HG03045 (cell line): Measurements from ENCODE around the gene CFAP141.
"Not testable (repeated sequence)": the region's sequence is repeated elsewhere in the genome, so short reads cannot be mapped to it uniquely, and the experiment has no call there.

Experiments
- ATAC-seq: cut with Tn5 transposase; IDR thresholded peaks from one replicate; pipeline ENCODE4 v1.9.1; 2021; ENCODE audit warnings: mild to moderate bottlenecking, moderate library complexity; ENCODE audit not compliant: unreplicated experiment

The CFAP141 gene

DNA sequence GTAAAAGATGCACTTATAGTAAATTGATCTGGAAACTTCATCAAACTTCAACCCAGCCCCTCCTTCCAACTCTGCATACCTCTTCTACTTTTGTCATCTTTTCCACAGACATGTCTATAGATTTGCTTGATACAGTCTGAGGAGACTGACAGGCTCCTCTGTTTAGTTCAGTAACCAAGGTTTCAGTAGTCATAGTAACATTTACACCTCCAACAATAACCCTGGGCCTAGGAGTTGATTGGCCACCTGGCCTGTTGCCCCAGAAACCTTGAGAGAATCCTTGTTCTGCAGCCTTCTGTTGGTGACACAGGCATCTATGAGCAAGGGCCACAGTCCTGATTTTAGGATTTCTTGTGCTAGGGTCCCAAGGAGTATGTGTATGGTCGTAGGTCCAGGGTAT, at the start of gene CFAP141:
Gene CFAP141, minus strand, starts transcription at position 138 of the 400 bp plus-strand sequence. Its CDS starts 26 bp downstream, at position 112.
- ATAC-seq = no peak

DNA sequence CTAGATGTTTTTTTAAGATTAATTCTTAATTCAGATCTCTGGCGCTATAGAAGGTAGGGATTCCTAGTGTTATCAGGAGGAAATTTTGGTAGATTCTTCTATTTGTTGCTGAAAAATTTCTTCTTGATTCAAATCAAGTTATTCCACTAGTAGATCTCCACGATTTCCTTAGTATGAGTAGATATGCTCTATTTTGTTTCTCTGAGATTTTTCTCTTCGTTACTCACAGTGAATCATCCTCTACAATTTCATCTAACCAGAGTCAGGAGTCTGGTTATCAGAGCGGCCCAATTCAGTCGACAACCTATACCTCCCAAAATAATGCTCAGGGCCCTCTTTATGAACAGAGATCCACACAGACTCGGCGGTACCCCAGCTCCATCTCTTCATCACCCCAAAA, 47.5 kb upstream of the CFAP141 start:
- ATAC-seq = no peak

DNA sequence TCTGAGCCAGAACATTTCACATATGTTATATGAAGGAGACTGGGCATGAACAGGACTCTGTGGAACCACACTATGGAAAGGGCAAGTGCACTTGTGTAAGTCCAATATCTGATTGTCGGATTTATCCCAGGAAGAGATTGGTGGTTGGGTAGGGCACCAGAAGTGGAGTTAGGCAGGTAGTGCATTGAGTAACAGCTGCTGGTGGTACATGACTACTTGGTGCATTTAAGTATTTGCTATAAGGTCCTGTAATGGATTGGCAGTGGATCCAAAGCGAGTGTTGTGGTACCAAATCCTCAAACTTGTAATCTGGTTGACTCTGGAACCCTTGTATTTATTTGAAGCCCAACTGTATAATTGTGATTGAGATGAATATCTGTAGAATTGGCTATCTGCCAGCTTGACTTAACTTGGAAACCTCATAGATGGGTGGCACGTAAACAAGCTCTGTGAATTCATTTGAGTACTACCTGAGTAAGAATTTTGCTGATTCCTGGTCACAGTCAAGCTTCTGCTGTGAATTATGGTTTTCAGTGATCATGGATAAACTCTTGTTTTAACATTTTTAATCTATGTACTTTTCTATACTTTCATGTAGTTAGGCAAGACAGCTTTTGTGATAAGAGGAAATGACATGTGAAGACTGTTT, 35.7 kb upstream of the CFAP141 start:
- no peak for ATAC-seq

DNA sequence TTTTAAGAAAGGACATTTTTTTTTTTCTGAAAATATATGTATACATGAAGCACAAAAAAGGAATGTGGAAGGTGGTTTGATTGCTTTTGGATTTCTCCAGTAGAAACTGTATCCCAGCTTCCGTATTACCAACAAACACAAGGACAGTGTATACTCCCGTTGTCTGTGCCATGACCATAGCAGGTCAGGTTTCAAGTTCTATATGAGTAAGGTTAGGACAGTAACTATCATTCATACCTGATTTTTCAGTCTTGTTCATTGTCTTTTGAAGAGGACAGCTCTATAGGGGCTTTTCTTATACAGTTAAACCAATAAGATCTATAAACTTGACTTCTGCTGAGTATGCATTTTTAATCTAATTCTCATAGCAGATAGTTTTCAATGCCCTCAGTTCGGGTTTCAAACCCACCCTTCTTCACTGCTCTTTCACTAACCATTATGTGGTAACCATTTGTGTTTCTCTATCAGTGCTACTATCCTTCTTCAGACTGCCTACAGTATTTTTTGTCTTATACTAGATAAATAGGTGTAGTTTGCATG, 34.2 kb upstream of the CFAP141 start:
- ATAC-seq = no peak

DNA sequence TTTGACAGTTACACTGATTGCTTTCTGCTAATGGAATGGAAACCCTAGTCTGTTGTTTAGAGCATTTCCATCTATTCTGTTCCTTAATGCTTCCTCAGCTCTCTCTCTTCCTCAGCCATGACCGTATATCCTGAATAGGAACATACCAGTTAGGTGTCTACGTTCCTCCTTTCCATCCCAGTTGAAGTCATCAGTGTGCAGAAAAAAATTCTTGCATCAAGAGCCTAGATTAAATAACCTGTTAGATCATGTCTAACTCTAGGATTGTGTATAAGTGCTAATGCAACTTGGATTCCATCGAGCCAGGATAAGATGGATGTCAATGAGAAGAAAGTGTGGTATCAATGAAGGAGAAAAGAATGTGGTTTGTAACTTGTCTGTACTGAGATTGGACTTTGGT, 33.4 kb upstream of the CFAP141 start:
- ATAC-seq = no peak

DNA sequence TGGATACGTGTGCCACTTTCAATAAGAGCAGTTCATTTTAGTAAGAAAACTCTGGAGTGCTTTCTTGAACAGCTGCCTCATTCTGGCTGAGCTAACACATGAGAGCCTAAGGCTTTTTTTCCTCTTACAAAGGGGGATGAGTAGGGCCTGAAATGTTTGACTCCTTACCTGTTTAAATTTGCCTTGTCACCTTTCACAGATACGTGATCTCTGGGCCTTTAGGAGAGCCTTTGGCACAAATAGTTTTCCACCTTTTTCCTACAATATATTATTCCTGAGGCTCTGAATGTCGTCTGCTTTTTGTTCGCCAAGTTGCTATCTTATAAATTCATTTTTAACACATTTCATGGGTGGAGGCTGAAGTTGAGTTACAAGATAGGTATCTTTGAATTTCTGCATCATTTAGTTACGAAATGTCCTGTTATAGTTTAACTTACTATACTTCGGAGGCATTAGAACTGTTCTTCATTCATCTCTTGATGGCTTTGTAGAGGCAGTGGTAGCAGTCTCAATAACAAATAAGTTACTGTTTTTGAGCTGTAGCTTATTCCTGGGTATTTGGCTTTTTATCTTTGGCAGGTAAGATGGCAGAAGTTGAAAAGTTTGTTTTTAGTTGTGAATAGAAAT, 31.9 kb upstream of the CFAP141 start:
- no peak for ATAC-seq

DNA sequence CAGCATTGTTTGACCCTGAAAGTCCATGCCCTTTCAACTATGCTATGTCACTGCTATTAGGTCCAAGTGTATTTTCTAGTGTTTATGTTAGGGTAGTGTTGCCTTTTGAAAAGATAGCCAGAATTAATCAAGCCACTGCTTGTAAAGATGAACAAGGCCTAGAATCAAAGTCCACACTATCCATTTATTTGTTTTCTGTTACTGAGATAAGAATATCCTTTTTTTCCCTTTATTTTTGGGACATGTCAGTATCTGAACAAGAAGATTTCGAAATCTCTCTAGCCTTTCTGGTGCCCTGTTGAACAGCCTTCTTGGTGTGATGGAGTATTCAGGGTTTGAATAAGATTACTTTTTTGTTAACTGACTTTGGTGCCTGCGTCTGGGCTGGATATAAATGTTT, 31.3 kb upstream of the CFAP141 start:
- no peak for ATAC-seq

DNA sequence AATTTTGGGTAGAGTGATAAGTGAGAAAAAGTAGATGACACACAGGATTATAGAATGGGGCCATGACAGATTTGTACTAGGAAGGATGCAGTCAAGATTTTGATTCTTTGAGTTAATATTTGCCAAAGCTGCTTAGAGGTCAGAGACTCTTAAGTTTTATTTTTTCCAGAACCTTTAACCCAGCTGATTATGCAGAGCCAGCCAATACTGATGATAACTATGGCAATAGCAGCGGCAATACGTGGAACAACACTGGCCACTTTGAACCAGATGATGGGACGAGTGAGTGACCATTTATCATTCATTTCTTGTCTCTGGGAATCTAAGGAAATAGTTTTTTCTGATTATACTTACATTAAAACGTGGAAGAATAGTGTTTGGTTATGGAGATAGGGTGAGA, 30.7 kb upstream of the CFAP141 start:
- ATAC-seq = no peak

DNA sequence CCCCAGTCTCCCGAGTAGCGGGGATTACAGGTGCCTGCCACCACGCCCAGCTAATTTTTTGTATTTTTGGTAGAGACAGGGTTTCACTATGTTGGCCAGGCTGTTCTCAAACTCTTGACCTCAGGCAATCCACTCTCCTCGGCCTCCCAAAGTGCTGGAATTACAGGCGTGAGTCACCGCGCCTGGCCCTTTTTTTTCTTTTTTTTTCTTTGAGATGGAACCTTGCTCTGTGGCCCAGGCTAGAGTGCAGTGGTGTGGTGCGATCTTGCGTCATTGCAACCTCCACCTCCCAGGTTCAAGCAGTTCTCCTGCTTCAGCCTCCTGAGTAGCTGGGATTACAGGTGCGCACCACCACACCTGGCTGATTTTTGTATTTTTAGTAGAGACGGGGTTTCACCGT, 27.0 kb upstream of the CFAP141 start:
- not testable (repeated sequence) for ATAC-seq

DNA sequence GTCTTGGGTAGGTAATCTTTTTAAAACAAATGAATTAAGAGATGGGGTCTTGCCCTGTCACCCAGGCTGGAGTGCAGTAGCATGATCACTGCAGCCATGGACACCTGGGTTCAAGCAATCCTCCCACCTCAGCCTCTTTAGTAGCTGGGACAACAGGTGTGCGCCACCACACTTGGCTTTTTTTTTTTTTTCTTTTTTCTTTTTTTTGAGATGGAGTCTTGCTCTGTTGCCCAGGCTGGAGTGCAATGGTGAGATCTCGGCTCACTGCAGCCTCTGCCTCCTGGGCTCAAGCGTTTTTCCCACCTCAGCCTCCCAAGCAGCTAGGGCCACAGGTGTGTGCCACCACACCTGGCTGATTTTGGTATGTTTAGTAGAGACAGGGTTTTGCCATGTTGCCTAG, 25.0 kb upstream of the CFAP141 start:
- ATAC-seq = not testable (repeated sequence)

DNA sequence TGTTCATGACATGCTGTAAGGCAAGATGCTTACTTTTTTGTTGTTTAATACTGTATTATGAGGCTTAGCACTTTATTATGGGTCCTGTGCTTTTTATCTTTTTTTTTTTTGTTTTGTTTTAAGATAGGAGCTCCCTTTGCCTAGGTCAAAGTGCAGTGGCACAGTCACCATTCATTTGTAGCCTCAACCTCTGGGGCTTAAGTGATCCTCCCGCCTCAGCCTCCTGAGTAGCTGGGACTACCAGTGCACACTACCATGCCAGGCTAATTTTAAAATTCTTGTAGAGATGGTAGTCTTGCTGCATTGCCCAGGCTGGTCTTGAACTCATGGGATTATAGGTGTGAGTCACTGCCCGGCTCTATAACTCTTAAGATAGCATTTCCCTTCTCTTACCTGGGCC, 19.2 kb upstream of the CFAP141 start:
- ATAC-seq = no peak

DNA sequence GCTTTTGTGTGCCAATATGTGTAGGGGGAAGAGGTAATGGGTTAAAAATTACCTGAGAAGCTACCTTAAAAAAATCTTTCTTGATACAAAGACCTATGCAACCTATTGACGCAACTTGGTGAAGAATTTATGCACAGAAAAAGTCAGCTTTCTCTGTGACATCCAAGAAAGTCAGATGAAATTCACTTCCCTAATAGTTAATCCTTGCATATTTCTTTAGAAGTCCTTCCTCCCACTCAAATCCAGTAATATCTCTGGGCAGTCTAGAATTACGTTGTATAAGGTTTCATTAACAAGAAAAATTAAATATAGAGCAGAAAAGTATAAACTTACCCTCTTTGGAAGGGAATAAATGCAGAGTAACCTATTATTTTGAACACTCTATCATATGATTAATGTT, 17.5 kb upstream of the CFAP141 start:
- no peak for ATAC-seq

DNA sequence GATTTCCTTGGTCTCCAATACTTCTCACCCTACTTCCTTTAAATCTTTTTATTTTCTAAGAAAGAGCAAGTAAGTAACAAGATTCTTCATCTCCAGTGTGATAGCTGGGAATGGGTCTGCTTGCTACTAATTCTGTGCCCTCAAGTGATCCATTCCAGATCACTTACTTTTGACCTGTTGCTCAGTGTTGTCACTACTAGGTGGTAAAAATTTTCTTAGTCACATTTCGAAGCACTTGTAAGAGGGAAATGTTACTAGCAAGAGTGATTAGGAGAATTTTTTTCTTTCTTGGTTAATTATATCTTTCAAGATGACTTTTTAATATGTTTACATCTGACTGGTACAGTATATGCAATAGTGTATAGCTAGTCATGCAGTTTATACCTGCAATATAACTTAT, 16.8 kb upstream of the CFAP141 start:
- no peak for ATAC-seq

DNA sequence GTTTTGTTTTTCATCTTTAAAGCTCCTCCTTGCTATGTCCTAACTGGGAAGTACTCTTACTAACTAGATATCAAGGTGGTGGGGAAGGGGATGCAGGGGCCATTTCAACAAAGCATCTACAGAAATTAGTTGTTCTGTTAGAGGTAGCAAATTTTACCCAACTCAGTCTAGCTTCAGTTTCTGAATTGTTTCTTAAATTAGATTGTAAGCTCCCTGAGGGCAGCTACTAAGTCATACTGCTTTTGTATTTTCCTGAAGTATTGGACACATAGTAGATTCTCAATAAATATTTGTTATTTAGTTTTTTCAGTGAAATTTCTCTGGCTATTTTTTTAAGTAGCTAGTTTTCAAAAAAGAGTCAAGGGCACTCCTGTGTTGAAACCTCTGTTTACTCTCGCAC, 16.4 kb upstream of the CFAP141 start:
- ATAC-seq = no peak

DNA sequence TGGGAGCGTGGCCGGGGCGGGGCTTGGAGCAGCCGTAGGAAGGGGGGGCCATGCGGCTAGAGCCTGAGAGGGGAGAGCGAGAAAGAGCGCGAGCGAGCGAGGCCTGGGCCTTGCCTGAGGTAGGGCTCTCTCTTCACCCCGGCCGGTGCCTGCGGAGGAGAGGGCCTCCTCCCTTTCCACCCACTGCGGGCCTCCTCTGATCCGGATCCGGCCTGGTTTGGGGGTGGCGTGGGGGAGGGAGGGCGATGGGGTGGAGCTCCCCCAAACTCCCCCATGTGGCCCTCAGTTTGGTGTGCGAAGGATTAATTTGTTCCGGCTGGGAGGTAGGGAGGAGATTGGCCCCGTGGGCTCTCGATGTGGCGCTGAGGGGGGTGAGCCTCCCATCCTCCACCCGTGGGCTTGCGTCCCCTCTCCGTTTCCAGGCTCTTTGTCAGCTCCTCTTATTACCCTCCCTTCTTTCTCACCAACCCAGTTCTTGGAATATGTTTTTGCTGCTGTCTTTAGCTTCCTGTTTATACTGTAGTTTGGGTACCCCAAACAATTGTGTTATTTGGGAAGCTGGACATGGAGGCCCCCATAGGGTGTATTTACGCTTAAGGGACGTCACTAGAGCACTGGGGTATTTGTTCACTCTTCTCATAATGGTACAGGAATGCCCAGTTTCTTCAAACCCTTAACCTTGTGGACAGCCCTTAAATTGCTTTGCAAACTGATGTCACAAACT, 15.3 kb upstream of the CFAP141 start:
- peak; percentile 16 for ATAC-seq

DNA sequence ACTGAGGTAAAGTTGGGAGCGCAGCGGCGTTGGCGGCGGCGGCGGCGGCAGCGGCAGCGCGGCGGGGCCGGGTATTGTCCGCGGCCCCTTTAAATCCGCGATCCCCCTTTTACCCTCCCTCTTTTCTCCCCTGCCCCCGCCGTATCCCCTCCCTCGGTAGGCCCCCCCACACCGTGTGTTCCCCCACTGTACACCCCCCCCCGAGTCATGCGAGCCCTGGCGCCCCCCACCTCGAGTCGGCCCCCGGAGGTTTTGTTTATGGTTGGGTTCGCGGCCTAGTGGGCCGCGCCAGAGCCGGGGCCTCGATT, 14.8 kb upstream of the CFAP141 start:
- ATAC-seq = no peak

DNA sequence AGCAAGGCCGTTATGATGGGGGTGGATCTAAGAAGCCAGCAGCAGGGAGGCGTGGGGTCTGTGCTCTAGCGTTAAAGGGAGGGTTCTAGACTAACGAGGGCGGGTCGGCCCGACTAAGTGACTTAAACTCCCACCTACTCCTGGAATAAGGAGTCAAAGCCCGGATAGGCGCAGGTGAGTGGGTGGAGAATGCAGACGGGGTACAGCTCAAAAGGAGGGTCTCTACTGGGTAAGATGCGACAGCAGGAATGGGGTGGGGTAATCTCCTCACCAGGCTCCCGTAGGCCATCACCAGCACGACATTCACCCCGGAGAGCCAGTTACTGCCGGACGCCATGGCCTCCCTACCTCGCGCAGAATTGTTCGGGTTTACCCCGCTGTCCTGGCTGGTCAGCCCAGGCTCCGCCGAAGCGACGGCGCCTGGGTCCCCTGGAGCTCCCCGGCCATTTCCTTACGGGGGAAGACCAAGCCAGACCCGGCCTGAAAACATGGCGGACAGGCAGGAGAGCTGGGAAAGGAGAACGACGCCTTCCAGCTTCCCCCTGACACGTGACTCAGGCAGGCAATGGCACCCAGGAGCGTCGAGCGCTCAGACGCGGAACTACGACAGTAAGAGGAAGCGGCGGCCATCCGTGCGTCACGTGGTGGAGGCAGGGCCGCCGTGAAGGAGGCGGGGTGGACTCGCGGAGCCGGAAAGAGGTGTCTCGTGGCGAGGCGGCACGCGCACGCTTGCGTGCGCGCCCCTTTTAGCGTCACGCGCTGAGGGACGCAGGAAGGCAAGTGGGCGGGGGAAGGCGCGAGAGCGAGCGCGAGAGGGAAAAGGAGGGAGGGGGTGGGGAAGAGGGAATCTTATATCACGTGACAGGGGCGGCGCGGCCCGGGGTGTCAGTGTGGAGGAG, 14.2 kb upstream of the CFAP141 start, which contains the start of gene UBAP2L:
Gene UBAP2L, plus strand, starts transcription at position 885 of the 899 bp plus-strand sequence. CDS start 4,169 bp downstream, outside the sequence.
- peak; percentile 92 for ATAC-seq

DNA sequence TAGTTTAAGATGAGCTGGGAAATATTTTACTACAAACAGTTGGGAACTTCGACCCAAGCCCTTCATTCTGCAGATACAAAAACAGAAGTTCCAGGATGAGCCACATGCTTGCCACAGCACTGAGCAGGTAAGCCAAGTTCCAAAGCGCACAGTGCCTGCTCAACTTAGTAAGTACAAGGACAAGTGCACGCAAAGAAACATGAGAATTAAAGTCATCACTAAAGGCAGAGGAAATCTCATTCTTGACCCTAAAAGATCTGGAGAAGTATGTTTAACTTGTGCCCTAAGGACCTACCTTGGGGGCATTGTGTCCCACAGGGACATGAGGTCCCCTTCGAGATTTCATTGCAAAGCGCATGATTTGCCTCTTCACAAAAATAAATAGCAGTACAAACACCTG, 13.4 kb upstream of the CFAP141 start:
- no peak for ATAC-seq

DNA sequence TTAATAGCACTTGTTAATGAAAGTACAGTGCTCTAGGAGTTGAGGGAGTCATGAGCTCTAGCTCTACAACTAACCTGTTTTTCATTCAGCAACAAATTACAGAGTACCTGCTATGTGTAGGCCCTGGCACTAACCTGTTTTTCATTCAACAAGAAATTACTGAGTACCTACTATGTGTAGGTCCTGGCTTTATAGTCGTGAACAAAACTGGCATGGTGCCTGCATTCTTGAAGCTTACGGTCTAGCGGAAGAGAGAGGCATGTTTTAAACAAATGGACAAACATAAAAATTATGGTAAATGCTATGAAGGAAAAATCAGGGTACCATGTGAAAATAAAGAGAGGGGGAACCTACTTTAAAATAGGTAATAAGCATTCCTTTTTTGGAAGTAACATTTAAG, 12.4 kb upstream of the CFAP141 start:
- ATAC-seq = no peak

DNA sequence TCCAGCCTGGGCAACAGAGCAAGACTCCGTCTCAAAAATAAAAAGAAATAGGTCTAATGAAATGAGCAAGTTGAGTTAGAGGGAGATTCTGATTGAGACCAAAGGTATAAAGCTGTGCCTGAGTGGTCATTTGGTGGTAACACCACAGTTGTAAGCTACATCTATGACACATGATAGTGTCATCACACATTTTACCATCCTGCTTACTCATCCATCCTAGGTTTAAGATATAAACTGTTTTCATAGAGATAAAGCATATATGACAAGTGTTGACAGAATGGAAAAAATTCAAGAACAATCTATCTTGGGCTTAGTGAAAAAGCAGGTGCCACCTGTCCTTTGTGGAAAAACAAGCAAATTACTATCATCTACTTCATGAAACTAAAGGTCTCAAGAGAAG, 7.1 kb upstream of the CFAP141 start:
- no peak for ATAC-seq

DNA sequence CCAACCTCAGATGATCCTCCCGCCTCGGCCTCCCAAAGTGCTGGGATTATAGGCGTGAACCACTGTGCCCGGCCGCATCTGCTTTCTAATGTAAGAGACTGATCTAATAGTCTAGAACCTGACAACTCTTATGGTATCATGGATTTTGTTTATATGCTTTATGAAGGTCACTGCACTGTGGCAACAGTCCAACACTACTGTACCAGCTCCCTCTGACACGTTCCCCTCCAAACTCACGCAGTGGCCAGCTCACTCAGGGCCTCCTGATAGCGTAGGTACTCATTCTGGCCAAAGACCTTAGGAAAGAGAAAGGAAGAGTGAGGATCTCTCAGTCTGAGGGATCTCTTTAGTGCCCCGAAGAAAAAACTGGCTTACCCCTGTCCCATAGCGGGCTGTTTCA, 6.0 kb upstream of the CFAP141 start:
- no peak for ATAC-seq
